Measurements from ENCODE around the gene DHRSX. TPM values are rescaled to one million over a fixed set of nuclear protein-coding genes. Genes with fewer than 3 reads are reported as not detected.
"Not testable (repeated sequence)": the region's sequence is repeated elsewhere in the genome, so short reads cannot be mapped to it uniquely, and the experiment has no call there.

The DHRSX gene
- total RNA-seq, 1 experiment from 2014 or later, result 23.9 TPM

DNA sequence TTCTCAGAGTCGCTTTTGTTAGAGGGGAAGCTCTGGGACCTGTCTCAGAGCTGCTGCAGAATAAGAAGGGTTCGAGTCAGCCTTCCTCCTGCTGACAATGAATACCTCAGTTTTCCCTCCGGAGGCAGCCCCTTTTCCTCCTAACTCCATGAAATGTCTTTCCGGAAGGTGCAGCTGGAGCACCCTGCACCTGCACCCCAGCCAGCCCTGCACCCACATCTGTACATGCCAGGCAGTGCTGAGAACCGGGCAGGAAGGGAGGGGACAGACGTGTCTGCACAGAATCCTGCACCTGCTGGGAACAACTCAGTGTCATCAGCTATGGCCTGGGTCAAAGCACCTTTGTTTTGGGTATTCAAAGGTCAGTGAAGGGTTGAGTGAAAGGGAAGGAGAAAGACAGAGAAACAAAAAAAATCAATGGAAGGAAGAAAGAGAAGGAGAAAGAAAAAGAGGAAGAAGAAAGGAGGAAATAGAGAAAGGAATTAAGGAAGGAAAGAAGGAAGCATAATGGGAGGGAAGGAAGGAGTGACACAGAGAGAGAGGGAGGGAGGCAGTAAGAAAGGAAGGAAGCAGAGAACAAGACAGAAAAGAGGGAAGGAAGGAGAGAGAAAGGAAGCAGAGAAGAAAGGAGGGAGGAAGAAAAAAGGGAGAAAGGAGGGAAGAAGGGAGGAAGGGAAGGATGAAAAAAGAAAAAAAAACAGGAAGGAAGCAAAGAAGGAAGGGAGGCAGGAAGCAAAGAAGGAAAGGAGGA is 273.7 kb downstream of the DHRSX start:
- Histone ChIP-seq H3K27me3 (replicated peaks) (no peaks in the 10 kb centered on the region), H3K27ac (no peak overlapping the region), H3K4me3 (no peak overlapping the region), H3K36me3 (no peaks in the 10 kb centered on the region), H3K4me1 (replicated peaks) (no peaks in the 10 kb centered on the region), H3K9me3 (replicated peaks) (peaks cover 8% of the 10 kb centered on the region)
- no peak for DNase-seq (ENCODE audit: low read depth in 1 of 2, low spot score in 2 of 2)

DNA sequence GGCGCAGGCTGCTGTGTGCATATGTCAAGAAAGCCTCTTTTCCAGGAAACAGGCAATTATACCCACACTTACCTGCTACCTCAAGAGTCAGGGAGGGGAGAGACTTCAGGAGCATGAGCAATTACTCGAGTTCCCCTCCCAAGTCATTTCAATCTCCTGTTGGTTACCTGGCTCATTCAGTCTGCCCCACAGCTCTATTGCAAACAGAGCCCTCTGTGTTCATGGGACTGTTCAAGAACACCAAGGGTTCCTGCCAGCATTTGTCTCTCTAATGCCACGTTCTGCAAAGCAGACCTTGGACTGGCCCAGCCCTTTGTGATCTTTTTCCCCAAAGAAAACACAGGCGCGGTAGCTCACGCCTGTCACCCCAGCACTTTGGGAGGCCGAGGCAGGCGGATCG is 274.6 kb downstream of the DHRSX start:
- DNase-seq (ENCODE audit: low read depth in 1 of 2, low spot score in 2 of 2), result no peak
- Histone ChIP-seq H3K9me3 (replicated peaks) (peaks cover 8% of the 10 kb centered on the region), H3K27me3 (replicated peaks) (no peaks in the 10 kb centered on the region), H3K27ac (no peak overlapping the region), H3K4me3 (no peak overlapping the region), H3K4me1 (replicated peaks) (no peaks in the 10 kb centered on the region), H3K36me3 (no peaks in the 10 kb centered on the region)

DNA sequence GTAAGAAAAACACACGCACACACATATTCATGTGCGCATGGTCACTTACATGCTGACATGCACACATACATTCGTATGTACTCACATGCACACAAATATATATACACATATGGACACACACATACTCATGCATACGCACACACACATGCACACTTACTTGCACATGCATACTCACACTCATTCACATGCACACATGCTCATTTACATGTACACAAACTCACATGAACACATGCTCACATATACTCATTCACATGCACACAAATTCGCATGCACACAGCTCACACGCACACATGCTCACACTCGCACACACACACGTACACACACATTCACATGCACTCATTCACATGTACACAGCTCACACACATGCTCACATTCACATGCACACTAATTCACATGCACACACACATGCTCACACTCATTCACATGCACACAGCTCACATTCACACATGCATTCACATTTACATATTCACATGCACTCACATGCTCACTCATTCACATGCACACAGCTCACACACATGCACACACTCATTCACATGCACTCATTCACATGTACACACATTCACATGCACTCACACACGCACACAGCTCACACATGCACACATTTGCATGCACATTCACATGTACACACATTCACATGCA is 276.1 kb downstream of the DHRSX start:
- H3K36me3 ChIP-seq, result no peaks in the 10 kb centered on the region; the same call in 1 of the 2 replicates
- no peak for DNase-seq (ENCODE audit: low read depth in 1 of 2, low spot score in 2 of 2)

DNA sequence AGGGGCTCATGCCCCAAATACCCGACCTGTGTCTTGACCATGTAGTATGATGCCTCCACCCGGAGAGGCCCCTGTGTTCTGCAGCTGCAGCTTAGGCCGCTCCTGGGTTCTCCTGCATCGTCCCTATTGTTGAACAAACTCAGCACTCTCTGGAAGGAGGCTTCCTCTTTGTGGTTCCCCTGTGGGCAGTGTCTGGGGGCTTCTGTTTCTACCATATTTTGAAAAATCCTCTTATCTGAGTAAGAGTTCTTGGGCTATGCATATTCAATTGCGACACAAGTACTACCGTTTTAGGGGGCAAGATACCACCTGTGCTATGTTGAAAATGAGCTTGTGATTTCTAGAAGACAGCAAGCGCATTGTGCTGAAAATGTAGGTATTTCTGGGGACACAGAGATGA is 276.6 kb downstream of the DHRSX start:
- Histone ChIP-seq H3K27ac (no peak overlapping the region), H3K4me3 (no peak overlapping the region), H3K36me3 (no peaks in the 10 kb centered on the region; the same call in 1 of the 2 replicates), H3K4me1 (replicated peaks) (no peaks in the 10 kb centered on the region), H3K9me3 (replicated peaks) (peaks cover 11% of the 10 kb centered on the region; the same call in 1 of the 2 replicates), H3K27me3 (replicated peaks) (no peaks in the 10 kb centered on the region)
- DNase-seq (ENCODE audit: low read depth in 1 of 2, low spot score in 2 of 2), result no peak

More for the DNA sequence above, 276.1 kb downstream of the DHRSX start:
- Histone ChIP-seq H3K9me3 (replicated peaks) (peaks cover 5% of the 10 kb centered on the region; the same call in 1 of the 2 replicates), H3K27ac (no peak overlapping the region), H3K4me1 (replicated peaks) (no peaks in the 10 kb centered on the region), H3K27me3 (replicated peaks) (no peaks in the 10 kb centered on the region), H3K4me3 (no peak overlapping the region)

DNA sequence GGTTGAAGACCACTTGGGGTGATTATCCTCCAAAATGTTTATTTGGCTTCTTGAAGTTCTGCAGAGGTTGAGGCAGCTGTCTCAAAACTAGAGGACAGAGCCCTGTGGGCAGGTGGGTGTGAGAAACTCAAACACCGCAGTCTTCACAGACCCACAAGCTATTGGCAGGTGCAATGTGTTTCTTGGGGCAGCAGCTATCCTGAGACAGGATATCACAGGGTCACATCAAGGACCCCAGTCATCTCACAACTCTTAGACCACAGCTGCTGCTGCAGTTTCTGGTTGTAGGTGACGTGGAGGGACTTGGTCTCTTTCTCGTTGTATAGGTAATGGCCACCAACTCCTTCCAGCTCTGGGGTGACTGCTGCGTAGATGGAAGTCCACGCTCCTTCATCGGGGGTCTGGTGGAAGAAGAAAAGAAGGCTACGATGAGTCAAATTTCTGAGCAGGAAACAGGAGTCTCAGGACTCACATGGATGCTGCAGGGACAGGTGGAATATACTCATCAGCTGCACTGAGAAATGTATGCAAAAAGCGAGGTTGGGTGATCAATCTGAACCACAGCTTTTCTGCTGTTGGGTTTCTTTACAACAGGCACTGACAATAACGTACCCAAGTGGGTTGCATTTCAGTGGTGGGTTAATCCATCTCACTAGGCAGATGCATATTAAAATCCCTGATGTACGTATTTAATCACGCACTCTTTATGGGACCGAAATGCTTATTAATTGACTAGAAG is 279.8 kb downstream of the DHRSX start:
- Histone ChIP-seq H3K36me3 (no peaks in the 10 kb centered on the region; the same call in 1 of the 2 replicates), H3K27ac (no peak overlapping the region), H3K9me3 (replicated peaks) (peaks cover 10% of the 10 kb centered on the region; the same call in 1 of the 2 replicates), H3K4me3 (no peak overlapping the region), H3K27me3 (replicated peaks) (no peaks in the 10 kb centered on the region), H3K4me1 (replicated peaks) (no peaks in the 10 kb centered on the region)
- DNase-seq (ENCODE audit: low read depth in 1 of 2, low spot score in 2 of 2), result no peak

DNA sequence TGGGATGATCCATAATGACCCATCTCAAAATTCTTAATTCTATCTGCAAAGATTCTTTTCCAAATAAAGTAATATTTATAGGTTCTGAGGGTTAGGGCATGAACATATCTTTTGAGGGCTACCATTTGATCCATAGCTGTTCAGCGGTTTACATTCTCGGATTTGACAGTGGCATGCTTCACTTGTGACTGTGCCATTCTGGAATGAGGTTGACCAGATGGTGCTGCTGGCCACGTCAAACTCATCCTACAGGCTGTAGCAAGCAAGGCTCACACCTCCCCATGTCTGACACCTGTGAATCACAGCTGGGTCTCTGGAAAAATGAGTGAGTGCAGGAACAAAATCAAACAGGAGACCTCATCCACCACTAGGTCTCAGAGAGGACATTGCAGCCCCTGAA is 280.5 kb downstream of the DHRSX start:
- no peak overlapping the region for H3K4me3 ChIP-seq
- H3K27me3 ChIP-seq (replicated peaks), result no peaks in the 10 kb centered on the region
- DNase-seq (ENCODE audit: low read depth in 1 of 2, low spot score in 2 of 2), result no peak

DNA sequence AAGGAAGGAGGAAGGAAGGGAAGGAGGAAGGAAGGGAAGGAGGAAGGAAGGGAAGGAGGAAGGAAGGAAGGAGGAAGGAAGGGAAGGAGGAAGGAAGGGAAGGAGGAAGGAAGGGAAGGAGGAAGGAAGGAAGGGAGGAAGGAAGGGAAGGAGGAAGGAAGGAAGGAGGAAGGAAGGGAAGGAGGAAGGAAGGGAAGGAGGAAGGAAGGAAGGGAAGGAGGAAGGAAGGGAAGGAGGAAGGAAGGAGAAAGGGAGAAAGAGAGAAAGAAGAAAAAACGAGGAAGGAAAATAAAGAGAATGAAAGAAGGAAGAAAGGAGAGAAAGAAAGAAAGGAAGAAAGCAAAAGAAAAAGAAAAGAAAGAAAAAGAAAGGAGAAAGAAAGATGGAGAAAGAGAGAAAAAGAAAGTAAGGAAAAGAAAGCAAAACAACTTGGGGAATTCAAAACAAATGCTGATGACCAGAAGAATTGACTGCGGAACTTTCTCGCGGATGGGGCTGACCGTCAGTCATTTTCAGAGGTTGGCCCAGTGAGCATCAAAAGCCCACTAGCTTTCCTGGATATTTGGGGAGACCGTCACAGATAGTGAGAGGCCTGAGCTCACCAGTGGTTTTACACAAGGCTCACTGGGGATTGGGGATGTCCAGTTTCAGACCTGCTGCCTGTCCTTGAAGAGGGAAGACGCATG is 286.5 kb downstream of the DHRSX start:
- H3K4me1 ChIP-seq (replicated peaks); H3K36me3 ChIP-seq; H3K27me3 ChIP-seq (replicated peaks); H3K27ac ChIP-seq; H3K4me3 ChIP-seq; H3K9me3 ChIP-seq (replicated peaks); DNase-seq (ENCODE audit: low read depth in 1 of 2, low spot score in 2 of 2): not testable (repeated sequence)

More for the DNA sequence above, 280.5 kb downstream of the DHRSX start:
- H3K9me3 ChIP-seq (replicated peaks), result peaks cover 7% of the 10 kb centered on the region; the same call in 1 of the 2 replicates
- no peaks in the 10 kb centered on the region; the same call in 1 of the 2 replicates for H3K36me3 ChIP-seq
- no peak overlapping the region for H3K27ac ChIP-seq
- no peaks in the 10 kb centered on the region for H3K4me1 ChIP-seq (replicated peaks)

DNA sequence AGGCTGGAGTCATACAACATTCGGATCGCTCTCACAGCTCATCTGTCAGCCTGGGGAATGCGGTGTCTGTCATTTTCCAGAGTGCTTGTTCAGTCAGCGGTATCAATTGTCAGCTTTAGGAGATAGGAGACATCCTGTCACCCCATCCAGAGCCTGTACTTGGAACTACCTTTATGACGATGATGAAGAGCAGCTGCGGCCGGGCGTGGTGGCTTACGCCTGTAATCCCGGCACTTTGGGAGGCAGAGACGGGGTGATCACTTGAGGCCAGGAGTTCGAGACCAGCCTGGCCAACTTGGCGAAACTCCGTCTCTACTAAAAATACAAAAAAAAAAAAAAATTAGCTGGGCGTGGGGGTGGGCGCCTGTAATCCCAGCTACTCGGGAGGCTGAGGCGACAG is 289.1 kb downstream of the DHRSX start:
- DNase-seq (ENCODE audit: low read depth in 1 of 2, low spot score in 2 of 2); H3K27me3 ChIP-seq (replicated peaks); H3K4me3 ChIP-seq; H3K36me3 ChIP-seq; H3K4me1 ChIP-seq (replicated peaks); H3K9me3 ChIP-seq (replicated peaks); H3K27ac ChIP-seq: not testable (repeated sequence)

DNA sequence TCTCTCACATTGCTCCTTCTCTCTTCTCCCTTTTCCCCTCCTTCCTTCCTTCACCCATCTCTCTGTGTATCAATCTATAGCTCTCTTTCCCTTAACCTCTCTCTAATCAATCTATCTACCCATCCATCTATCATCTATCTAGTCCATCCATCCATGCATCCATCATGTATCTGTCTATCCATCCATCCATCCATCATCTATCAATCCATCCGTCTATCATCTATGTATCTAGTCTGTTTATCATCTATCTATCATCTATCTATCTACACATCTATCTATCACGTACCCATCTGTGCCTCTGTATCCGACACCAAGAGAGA is 307.5 kb downstream of the DHRSX start:
- no peaks in the 10 kb centered on the region for H3K27me3 ChIP-seq (replicated peaks)
- H3K36me3 ChIP-seq, result no peaks in the 10 kb centered on the region
- H3K4me3 ChIP-seq, result no peak overlapping the region

DNA sequence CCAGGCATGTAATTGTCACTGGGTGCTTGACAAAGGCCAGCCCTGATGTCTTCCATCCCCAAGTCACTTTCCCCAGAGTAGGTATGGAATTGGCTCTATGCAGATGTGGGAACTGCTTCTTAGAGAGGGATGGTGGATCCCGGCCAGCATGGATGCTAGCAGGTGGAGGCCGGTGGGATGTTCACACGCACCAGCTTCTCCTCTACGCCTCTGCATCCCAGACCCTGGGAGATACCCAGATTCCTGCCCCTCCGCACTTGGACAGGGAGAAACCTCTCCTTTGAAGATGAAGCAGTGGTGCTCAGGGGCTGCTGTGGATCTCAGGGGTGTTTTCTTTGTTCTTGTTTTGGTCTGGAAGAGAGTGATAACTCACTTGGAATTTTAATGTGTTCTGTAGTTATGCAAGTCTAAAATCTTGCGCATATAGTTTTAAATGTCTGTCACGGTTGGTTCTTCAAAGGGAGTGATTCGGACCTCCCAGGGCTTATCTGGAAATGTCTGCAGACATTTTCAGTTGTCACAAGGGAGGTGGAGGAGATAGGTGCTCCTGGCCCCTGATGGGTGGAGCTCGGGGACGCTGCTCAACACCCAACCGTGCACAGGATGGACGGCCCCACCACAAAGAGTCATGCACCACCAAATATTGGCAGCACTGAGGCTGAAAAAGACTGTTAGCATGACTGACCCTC is 308.0 kb downstream of the DHRSX start:
- H3K27ac ChIP-seq, result no peak overlapping the region
- H3K27me3 ChIP-seq (replicated peaks), result no peaks in the 10 kb centered on the region
- H3K9me3 ChIP-seq (replicated peaks), result no peaks in the 10 kb centered on the region
- H3K36me3 ChIP-seq, result no peaks in the 10 kb centered on the region
- DNase-seq (ENCODE audit: low read depth in 1 of 2, low spot score in 2 of 2), result no peak
- no peak overlapping the region for H3K4me3 ChIP-seq
- H3K4me1 ChIP-seq (replicated peaks), result no peaks in the 10 kb centered on the region

More for the DNA sequence above, 307.5 kb downstream of the DHRSX start:
- DNase-seq (ENCODE audit: low read depth in 1 of 2, low spot score in 2 of 2), result no peak
- H3K4me1 ChIP-seq (replicated peaks), result no peaks in the 10 kb centered on the region
- 0 out of 2 replicates have a peak, but pooled peaks cover under 1% of the 10 kb centered on the region for H3K9me3 ChIP-seq (replicated peaks)
- H3K27ac ChIP-seq, result no peak overlapping the region

DNA sequence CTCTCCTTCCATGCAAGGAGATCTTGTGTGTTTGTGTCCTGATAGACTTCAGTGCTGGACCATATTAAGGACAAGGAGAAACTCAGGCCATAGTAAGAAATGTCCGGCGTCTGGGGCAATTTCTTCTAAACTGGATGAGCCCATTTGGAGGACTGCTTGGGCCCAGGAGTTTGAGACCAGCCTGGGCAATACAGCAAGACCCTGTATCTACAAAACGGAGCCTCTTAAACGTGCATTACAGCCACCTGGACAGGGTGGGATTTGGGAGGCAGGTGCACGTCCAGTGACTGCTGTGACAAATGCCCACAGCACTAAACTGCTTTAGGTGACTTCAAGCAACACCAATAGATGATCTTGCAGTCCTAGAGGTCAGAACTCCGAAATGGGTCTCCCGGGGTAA is 311.9 kb downstream of the DHRSX start:
- Histone ChIP-seq H3K4me3 (no peak overlapping the region), H3K4me1 (replicated peaks) (no peaks in the 10 kb centered on the region), H3K27me3 (replicated peaks) (no peaks in the 10 kb centered on the region), H3K36me3 (no peaks in the 10 kb centered on the region), H3K27ac (no peak overlapping the region), H3K9me3 (replicated peaks) (no peaks in the 10 kb centered on the region)
- no peak for DNase-seq (ENCODE audit: low read depth in 1 of 2, low spot score in 2 of 2)

DNA sequence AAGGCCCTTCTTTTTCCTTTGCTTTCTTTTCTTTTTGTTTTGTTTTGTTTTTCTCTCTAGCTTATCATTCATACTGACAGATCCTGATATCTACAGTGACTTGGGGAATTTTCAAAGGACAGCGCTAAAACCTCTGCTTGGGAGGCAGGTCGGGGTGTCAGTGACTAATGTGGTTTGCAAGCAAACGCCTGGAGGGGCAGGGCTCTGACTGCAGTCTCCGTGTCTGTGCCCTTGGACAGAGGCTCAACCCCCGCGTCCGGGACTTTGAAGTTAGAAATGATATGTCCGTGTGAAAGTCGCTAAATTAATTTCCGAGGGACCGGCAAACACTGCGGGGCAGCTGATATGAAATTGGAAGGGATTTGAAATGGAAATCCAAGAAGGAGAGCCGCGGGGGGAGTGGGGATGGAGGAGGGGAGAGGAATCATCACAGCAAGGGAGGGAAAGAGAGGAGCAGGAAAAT is 312.4 kb downstream of the DHRSX start:
- H3K36me3 ChIP-seq, result no peaks in the 10 kb centered on the region
- H3K27me3 ChIP-seq (replicated peaks), result no peaks in the 10 kb centered on the region
- no peak overlapping the region for H3K4me3 ChIP-seq
- no peak overlapping the region for H3K27ac ChIP-seq
- no peak for DNase-seq (ENCODE audit: low read depth in 1 of 2, low spot score in 2 of 2)
- H3K4me1 ChIP-seq (replicated peaks), result no peaks in the 10 kb centered on the region
- H3K9me3 ChIP-seq (replicated peaks), result no peaks in the 10 kb centered on the region

Data from SJSA1 (cell line).